ENCODE results near the gene FOXJ3. TPM values are rescaled to one million over a fixed set of nuclear protein-coding genes. Genes with fewer than 3 reads are reported as not detected.

The FOXJ3 gene
- total RNA-seq, 1 experiment from 2014 or later: 42.2 TPM

GRCh38 chr1:42165511-42166210 lies 169.4 kb downstream of the FOXJ3 start:
- Mint-ChIP-seq H3K4me1 (ENCODE audit: insufficient read depth, unreplicated experiment) (peaks cover 17% of the 10 kb centered on the region), H3K27ac (ENCODE audit: low read depth, unreplicated experiment) (peak overlapping the region; percentile 54), H3K36me3 (ENCODE audit: insufficient read depth, unreplicated experiment) (no peaks in the 10 kb centered on the region), H3K4me3 (ENCODE audit: unreplicated experiment) (no peak overlapping the region), H3K9me3 (ENCODE audit: unreplicated experiment) (peaks cover 12% of the 10 kb centered on the region), H3K27me3 (ENCODE audit: insufficient read depth, unreplicated experiment) (peaks cover 14% of the 10 kb centered on the region)
- intact Hi-C loops (cut with micrococcal nuclease): no loop called here
- CTCF ChIA-PET: interaction anchor here (0.6 to 0.8 kb wide), 5 partner anchors 8 to 1509 kb away, joined by 3 read pairs; no protein-coding TSS in a partner anchor
- POLR2A ChIA-PET: interaction anchor here (0.6 to 1.9 kb wide), 10 partner anchors 9 to 689 kb away, joined by 3 to 12 read pairs (median 3); partner anchors contain the start of gene YBX1
- peak; percentile 89 for DNase-seq (ENCODE audit: unreplicated experiment)
- no TSS peak for BruUV-seq (replicated peaks)
- no peak for TF ChIP-seq CTCF (IDR thresholded peaks at IDR 0.05; ENCODE audit: unreplicated experiment)

- CTCF ChIA-PET: interaction anchor here (0.6 to 3.1 kb wide), 8 partner anchors 9 to 1508 kb away, joined by 3 to 22 read pairs (median 3); no protein-coding TSS in a partner anchor
- peaks cover 17% of the 10 kb centered on the region for H3K9me3 Mint-ChIP-seq (ENCODE audit: unreplicated experiment)
- H3K36me3 Mint-ChIP-seq (ENCODE audit: insufficient read depth, unreplicated experiment): no peaks in the 10 kb centered on the region
- H3K27me3 Mint-ChIP-seq (ENCODE audit: insufficient read depth, unreplicated experiment): peaks cover 23% of the 10 kb centered on the region
- peak within 1 kb of the TSS; percentile 54 for H3K27ac Mint-ChIP-seq (ENCODE audit: low read depth, unreplicated experiment)
- peaks cover 17% of the 10 kb centered on the region for H3K4me1 Mint-ChIP-seq (ENCODE audit: insufficient read depth, unreplicated experiment)
- POLR2A ChIA-PET: interaction anchor here (0.8 to 1.9 kb wide), 5 partner anchors 10 to 175 kb away, joined by 3 to 12 read pairs (median 3); no protein-coding TSS in a partner anchor
- no peak for DNase-seq (ENCODE audit: unreplicated experiment)
- no peak for TF ChIP-seq CTCF (IDR thresholded peaks at IDR 0.05; ENCODE audit: unreplicated experiment)
- no peak within 1 kb of the TSS for H3K4me3 Mint-ChIP-seq (ENCODE audit: unreplicated experiment)
- no TSS peak for BruUV-seq (replicated peaks)
- intact Hi-C loops (cut with micrococcal nuclease): no loop called here
These were observed 170.2 kb downstream of the FOXJ3 start, which contains the start of gene GUCA2A for GRCh38 chr1:42164551-42165420. GUCA2A (minus strand) TSS chr1:42164745; CDS start chr1:42164712, 33 bp downstream.

GRCh38 chr1:42163536-42164503 lies 171.2 kb downstream of the FOXJ3 start:
- Mint-ChIP-seq H3K27me3 (ENCODE audit: insufficient read depth, unreplicated experiment) (peaks cover 30% of the 10 kb centered on the region), H3K36me3 (ENCODE audit: insufficient read depth, unreplicated experiment) (no peaks in the 10 kb centered on the region), H3K4me1 (ENCODE audit: insufficient read depth, unreplicated experiment) (peaks cover 17% of the 10 kb centered on the region), H3K9me3 (ENCODE audit: unreplicated experiment) (peaks cover 17% of the 10 kb centered on the region), H3K4me3 (ENCODE audit: unreplicated experiment) (no peak overlapping the region), H3K27ac (ENCODE audit: low read depth, unreplicated experiment) (no peak overlapping the region)
- CTCF ChIA-PET: interaction anchor here (0.7 to 3.1 kb wide), 4 partner anchors 10 to 62 kb away, joined by 3 to 22 read pairs (median 7); no protein-coding TSS in a partner anchor
- no TSS peak for BruUV-seq (replicated peaks)
- no peak for DNase-seq (ENCODE audit: unreplicated experiment)
- TF ChIP-seq CTCF (IDR thresholded peaks at IDR 0.05; ENCODE audit: unreplicated experiment): no peak
- intact Hi-C loops (cut with micrococcal nuclease): no loop called here
- POLR2A ChIA-PET: interaction anchor here (1.1 kb wide), 1 partner anchor 10 kb away, joined by 8 read pairs; no protein-coding TSS in a partner anchor
